IPS-15b (cell line): ENCODE data around the gene PLEKHG4B.
"Not testable (repeated sequence)": the region's sequence is repeated elsewhere in the genome, so short reads cannot be mapped to it uniquely, and the experiment has no call there.

ENCODE experiments used
- H3K27me3 ChIP-seq: one replicate; pipeline ENCODE4 v1.6.1; 2013; ENCODE audit warnings: low read length; ENCODE audit not compliant: control insufficient read depth, insufficient read depth
- H3K36me3 ChIP-seq: one replicate; pipeline ENCODE4 v1.6.1; 2013; ENCODE audit warnings: low read length; ENCODE audit not compliant: control insufficient read depth, insufficient read depth
- H3K4me1 ChIP-seq: one replicate; pipeline ENCODE4 v1.6.1; 2013; ENCODE audit warnings: mild to moderate bottlenecking, low read length; ENCODE audit not compliant: control insufficient read depth, insufficient read depth
- H3K4me3 ChIP-seq: one replicate; pipeline ENCODE4 v1.5.1; 2013; ENCODE audit warnings: low read depth, low read length
- H3K9ac ChIP-seq: one replicate; pipeline ENCODE4 v1.6.1; 2013; ENCODE audit warnings: low read depth, mild to moderate bottlenecking, low read length
- H3K9me3 ChIP-seq: one replicate; pipeline ENCODE4 v1.6.1; 2013; ENCODE audit warnings: mild to moderate bottlenecking, low read length; ENCODE audit not compliant: control insufficient read depth, insufficient read depth

PLEKHG4B gene

DNA sequence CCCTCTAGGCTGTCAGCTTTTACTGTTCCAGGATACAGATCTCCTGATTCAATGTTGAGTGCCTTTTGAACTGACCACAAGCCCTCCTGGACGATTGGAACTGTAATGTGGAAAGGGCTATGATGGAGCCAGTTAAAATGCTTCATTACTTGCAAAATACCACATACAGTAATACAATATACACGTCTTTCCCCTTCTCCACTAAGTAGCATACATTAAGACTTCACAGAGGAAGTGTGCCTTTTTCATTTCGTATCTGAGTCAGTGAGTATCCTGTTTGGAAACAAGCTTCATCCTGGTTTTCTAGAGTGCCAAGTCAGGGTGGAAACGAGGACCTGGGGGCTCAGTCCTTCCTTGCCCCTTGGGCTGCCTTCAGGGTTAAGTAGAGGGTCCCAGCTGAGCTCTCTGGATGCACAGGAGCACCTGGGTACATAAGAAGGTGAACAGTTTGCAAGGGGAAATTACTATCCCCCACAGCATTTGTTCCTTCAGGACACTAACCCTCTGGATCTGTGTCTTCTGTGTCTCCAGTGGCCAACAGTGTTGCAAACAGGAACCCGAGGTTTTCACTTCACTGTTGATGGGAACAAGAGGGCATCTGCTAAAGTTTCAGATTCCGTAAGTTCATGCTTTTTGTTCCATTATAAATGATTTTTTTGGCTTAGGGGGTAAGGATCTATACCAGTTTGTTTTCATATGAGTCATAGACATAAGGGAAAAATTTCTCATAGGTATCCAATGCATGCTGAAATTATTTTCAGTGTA is 131.2 kb downstream of the PLEKHG4B start:
- not testable (repeated sequence) for H3K4me3 ChIP-seq, H3K9me3 ChIP-seq, H3K27me3 ChIP-seq, H3K9ac ChIP-seq, H3K4me1 ChIP-seq
- H3K36me3 ChIP-seq, result peaks cover 27% of the 10 kb centered on the region

DNA sequence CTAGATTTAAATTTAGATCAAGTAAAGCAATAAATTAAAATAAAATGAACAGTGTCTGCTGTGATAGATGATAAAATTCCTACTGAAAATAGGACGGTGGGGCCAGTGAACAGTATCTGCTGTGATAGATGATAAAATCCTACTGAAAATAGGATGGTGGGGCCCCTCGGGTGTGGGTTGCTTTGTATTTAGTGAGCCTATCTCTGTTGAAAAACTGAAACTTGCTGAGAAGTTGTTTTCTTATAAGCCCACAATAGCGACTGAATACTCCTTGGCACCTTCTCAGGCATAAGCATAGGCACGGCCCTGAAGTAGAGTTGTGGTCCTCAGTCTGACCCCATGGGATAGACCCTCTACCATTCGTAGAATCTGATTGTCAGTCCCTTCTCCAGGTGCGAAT is 131.8 kb downstream of the PLEKHG4B start:
- H3K4me1 ChIP-seq, result peaks cover 9% of the 10 kb centered on the region
- no peaks in the 10 kb centered on the region for H3K27me3 ChIP-seq
- H3K4me3 ChIP-seq, result no peak overlapping the region
- no peak overlapping the region for H3K9ac ChIP-seq
- peaks cover 32% of the 10 kb centered on the region for H3K36me3 ChIP-seq
- H3K9me3 ChIP-seq, result no peaks in the 10 kb centered on the region

GRCh38 chr5:225334-225733 is 133.4 kb downstream of the PLEKHG4B start:
- H3K27me3 ChIP-seq, result no peaks in the 10 kb centered on the region
- H3K4me3 ChIP-seq, result no peak overlapping the region
- H3K4me1 ChIP-seq, result peaks cover 7% of the 10 kb centered on the region
- peaks cover 41% of the 10 kb centered on the region for H3K36me3 ChIP-seq
- no peak overlapping the region for H3K9ac ChIP-seq
- no peaks in the 10 kb centered on the region for H3K9me3 ChIP-seq

GRCh38 chr5:227375-227774 is 135.4 kb downstream of the PLEKHG4B start:
- H3K9ac ChIP-seq, H3K4me1 ChIP-seq, H3K27me3 ChIP-seq, H3K9me3 ChIP-seq, H3K4me3 ChIP-seq: not testable (repeated sequence)
- H3K36me3 ChIP-seq, result peaks cover 46% of the 10 kb centered on the region

DNA sequence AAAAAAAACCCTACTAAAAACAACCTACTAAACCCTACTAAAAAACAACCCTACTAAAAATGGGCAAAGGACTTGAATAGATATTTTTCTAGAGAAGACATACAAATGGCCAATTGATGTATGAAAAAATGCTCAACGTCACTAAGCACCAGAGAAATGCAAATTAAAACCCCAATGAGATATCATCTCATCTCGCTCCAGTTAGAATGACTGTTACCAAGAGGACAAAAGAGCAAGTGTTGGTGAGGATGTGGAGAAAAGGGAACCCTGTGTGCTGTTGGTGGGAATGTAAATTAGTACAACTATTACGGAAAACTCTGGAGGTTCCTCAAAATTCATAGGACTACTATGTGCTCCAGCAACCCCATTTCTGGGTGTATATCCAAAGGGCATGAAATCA is 136.9 kb downstream of the PLEKHG4B start:
- no peaks in the 10 kb centered on the region for H3K9me3 ChIP-seq
- no peak overlapping the region for H3K4me3 ChIP-seq
- peaks cover 51% of the 10 kb centered on the region for H3K36me3 ChIP-seq
- no peak overlapping the region for H3K9ac ChIP-seq
- H3K4me1 ChIP-seq, result no peaks in the 10 kb centered on the region
- no peaks in the 10 kb centered on the region for H3K27me3 ChIP-seq

DNA sequence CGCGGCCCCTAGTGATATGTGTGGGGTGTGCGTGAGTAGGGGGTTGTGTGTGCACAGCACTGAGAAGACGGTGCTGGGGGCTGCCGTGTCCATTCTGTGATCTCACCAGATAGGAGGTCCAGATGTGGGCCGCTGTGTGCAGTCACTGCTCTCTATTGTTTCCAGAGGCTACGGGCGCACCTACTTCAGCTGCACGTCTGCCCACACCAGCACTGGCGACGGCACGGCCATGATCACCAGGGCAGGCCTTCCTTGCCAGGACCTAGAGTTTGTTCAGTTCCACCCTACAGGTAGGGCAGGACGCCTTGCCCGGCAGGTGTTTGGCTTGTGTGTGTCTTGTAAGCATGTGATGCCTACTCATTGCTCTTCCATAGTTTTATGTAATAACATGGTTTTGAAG is 138.7 kb downstream of the PLEKHG4B start:
- peaks cover 44% of the 10 kb centered on the region for H3K36me3 ChIP-seq

DNA sequence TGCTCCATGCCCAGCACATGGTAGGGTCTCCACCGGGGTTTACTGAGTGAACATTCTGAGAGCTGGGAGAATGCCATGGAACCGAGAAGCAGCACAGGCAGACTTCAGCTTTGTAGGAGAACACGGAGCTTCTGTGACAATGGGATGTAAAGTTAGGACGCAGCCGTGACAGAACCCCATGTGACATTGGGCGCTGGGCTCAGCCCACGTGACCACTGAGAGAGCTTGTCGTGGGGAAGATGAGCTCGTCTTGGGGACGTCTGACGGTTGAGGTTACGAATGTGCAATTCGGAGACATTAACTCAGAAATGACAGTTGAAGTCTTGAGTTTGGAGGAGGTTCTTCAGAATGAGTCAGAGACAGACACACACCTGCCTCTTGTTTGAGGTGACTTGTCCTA is 139.7 kb downstream of the PLEKHG4B start:
- no peak overlapping the region for H3K9ac ChIP-seq
- no peaks in the 10 kb centered on the region for H3K4me1 ChIP-seq
- peaks cover 38% of the 10 kb centered on the region for H3K36me3 ChIP-seq
- no peaks in the 10 kb centered on the region for H3K9me3 ChIP-seq
- H3K27me3 ChIP-seq, result no peaks in the 10 kb centered on the region
- H3K4me3 ChIP-seq, result no peak overlapping the region

More for the DNA sequence above, 138.7 kb downstream of the PLEKHG4B start:
- Histone ChIP-seq H3K4me3 (no peak overlapping the region), H3K27me3 (no peaks in the 10 kb centered on the region), H3K9ac (no peak overlapping the region), H3K9me3 (no peaks in the 10 kb centered on the region), H3K4me1 (no peaks in the 10 kb centered on the region)

GRCh38 chr5:233426-233825 is 141.5 kb downstream of the PLEKHG4B start:
- H3K9me3 ChIP-seq, H3K4me3 ChIP-seq, H3K27me3 ChIP-seq, H3K9ac ChIP-seq, H3K4me1 ChIP-seq: not testable (repeated sequence)
- H3K36me3 ChIP-seq, result peaks cover 29% of the 10 kb centered on the region

DNA sequence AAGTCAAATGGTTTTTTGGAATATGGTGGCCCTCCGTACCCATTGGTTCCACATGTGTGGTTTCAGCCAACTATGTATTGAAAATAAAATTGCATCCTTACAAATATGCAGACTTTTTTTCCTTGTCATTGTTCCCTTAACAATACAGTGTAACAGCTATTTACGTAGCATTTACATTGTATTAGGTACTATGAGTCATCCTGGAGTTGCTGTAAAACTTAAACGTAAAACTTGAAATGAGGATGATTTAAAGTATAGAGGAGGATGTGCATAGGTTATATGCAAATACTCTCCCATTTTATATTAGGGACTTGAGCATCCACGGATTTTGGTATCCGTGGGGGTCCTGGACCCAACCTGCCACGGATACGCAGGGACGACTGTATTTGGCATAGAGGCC is 142.5 kb downstream of the PLEKHG4B start:
- H3K4me3 ChIP-seq, result no peak overlapping the region
- H3K27me3 ChIP-seq, result no peaks in the 10 kb centered on the region
- H3K9me3 ChIP-seq, result no peaks in the 10 kb centered on the region
- H3K4me1 ChIP-seq, result no peaks in the 10 kb centered on the region
- no peak overlapping the region for H3K9ac ChIP-seq
- H3K36me3 ChIP-seq, result peaks cover 22% of the 10 kb centered on the region

- not testable (repeated sequence) for H3K9ac ChIP-seq, H3K4me3 ChIP-seq, H3K9me3 ChIP-seq, H3K27me3 ChIP-seq, H3K4me1 ChIP-seq
- H3K36me3 ChIP-seq, result peaks cover 19% of the 10 kb centered on the region
Measured at GRCh38 chr5:235527-235926, 143.6 kb downstream of the PLEKHG4B start.

- H3K36me3 ChIP-seq, result peaks cover 33% of the 10 kb centered on the region
- not testable (repeated sequence) for H3K4me3 ChIP-seq, H3K9me3 ChIP-seq, H3K4me1 ChIP-seq, H3K27me3 ChIP-seq, H3K9ac ChIP-seq
Measured at GRCh38 chr5:237931-238330, 146.0 kb downstream of the PLEKHG4B start.
